Measurements from ENCODE around the gene RALGPS1.

RALGPS1 gene

GRCh38 chr9:126955811-126956210, 41.2 kb downstream of the RALGPS1 start:
- no peak for TF ChIP-seq GATA2 (IDR thresholded peaks at IDR 0.05; ENCODE audit: low read depth, low read length)
- no peak for TF ChIP-seq GATA3 (IDR thresholded peaks at IDR 0.05; ENCODE audit: low read depth, low read length)

GRCh38 chr9:126956917-126957686, 42.5 kb downstream of the RALGPS1 start:
- no peak for TF ChIP-seq GATA2 (IDR thresholded peaks at IDR 0.05; ENCODE audit: low read depth, low read length)
- TF ChIP-seq GATA3 (IDR thresholded peaks at IDR 0.05; ENCODE audit: low read depth, low read length) = no peak

- no peak for TF ChIP-seq GATA3 (IDR thresholded peaks at IDR 0.05; ENCODE audit: low read depth, low read length)
- no peak for TF ChIP-seq GATA2 (IDR thresholded peaks at IDR 0.05; ENCODE audit: low read depth, low read length)
These were observed 43.1 kb downstream of the RALGPS1 start for GRCh38 chr9:126957687-126958053.

GRCh38 chr9:126959336-126959735, 44.8 kb downstream of the RALGPS1 start:
- TF ChIP-seq GATA2 (IDR thresholded peaks at IDR 0.05; ENCODE audit: low read depth, low read length) (no peak), GATA3 (IDR thresholded peaks at IDR 0.05; ENCODE audit: low read depth, low read length) (no peak)

GRCh38 chr9:126959917-126960316, 45.3 kb downstream of the RALGPS1 start:
- TF ChIP-seq GATA2 (IDR thresholded peaks at IDR 0.05; ENCODE audit: low read depth, low read length) (no peak), GATA3 (IDR thresholded peaks at IDR 0.05; ENCODE audit: low read depth, low read length) (no peak)

- TF ChIP-seq GATA2 (IDR thresholded peaks at IDR 0.05; ENCODE audit: low read depth, low read length) = no peak
- no peak for TF ChIP-seq GATA3 (IDR thresholded peaks at IDR 0.05; ENCODE audit: low read depth, low read length)
These were observed 47.8 kb downstream of the RALGPS1 start for GRCh38 chr9:126962336-126962735.

GRCh38 chr9:126965077-126965476, 50.5 kb downstream of the RALGPS1 start:
- TF ChIP-seq GATA2 (IDR thresholded peaks at IDR 0.05; ENCODE audit: low read depth, low read length) = no peak
- no peak for TF ChIP-seq GATA3 (IDR thresholded peaks at IDR 0.05; ENCODE audit: low read depth, low read length)

GRCh38 chr9:126965541-126966428, 51.2 kb downstream of the RALGPS1 start:
- no peak for TF ChIP-seq GATA2 (IDR thresholded peaks at IDR 0.05; ENCODE audit: low read depth, low read length)
- no peak for TF ChIP-seq GATA3 (IDR thresholded peaks at IDR 0.05; ENCODE audit: low read depth, low read length)

- no peak for TF ChIP-seq GATA2 (IDR thresholded peaks at IDR 0.05; ENCODE audit: low read depth, low read length)
- TF ChIP-seq GATA3 (IDR thresholded peaks at IDR 0.05; ENCODE audit: low read depth, low read length) = no peak
These were observed 56.7 kb downstream of the RALGPS1 start for GRCh38 chr9:126971261-126971660.

GRCh38 chr9:126973651-126974529, 59.3 kb downstream of the RALGPS1 start:
- TF ChIP-seq GATA3 (IDR thresholded peaks at IDR 0.05; ENCODE audit: low read depth, low read length) (no peak), GATA2 (IDR thresholded peaks at IDR 0.05; ENCODE audit: low read depth, low read length) (no peak)

- TF ChIP-seq GATA3 (IDR thresholded peaks at IDR 0.05; ENCODE audit: low read depth, low read length) (no peak), GATA2 (IDR thresholded peaks at IDR 0.05; ENCODE audit: low read depth, low read length) (no peak)
These were observed 60.0 kb downstream of the RALGPS1 start for GRCh38 chr9:126974594-126974993.

- TF ChIP-seq GATA3 (IDR thresholded peaks at IDR 0.05; ENCODE audit: low read depth, low read length) = no peak
- no peak for TF ChIP-seq GATA2 (IDR thresholded peaks at IDR 0.05; ENCODE audit: low read depth, low read length)
These were observed 61.0 kb downstream of the RALGPS1 start for GRCh38 chr9:126975327-126976220.

- TF ChIP-seq GATA3 (IDR thresholded peaks at IDR 0.05; ENCODE audit: low read depth, low read length) (no peak), GATA2 (IDR thresholded peaks at IDR 0.05; ENCODE audit: low read depth, low read length) (no peak)
These were observed 64.9 kb downstream of the RALGPS1 start for GRCh38 chr9:126979461-126979860.

Measured in SH-SY5Y (cell line).